Measurements from ENCODE around the gene ADAMTS4.

Gene ADAMTS4

GRCh38 chr1:161191971-161192370, 6.9 kb downstream of the ADAMTS4 start:
- peaks cover 12 to 18% of the 10 kb centered on the region in 2 donors for H3K4me1 ChIP-seq (ENCODE audit: control insufficient read depth in 1 of 2, insufficient read depth in 2 of 2, low read length in 2 of 2)
- peaks cover 17 to 18% of the 10 kb centered on the region in 2 donors for H3K36me3 ChIP-seq (ENCODE audit: control insufficient read depth in 1 of 2, insufficient read depth in 2 of 2, low read length in 2 of 2)
- H3K27ac ChIP-seq (ENCODE audit: low read length), result no peak overlapping the region
- H3K9me3 ChIP-seq (ENCODE audit: control insufficient read depth in 1 of 2, low read length in 2 of 2), result no peaks in the 10 kb centered on the region
- H3K27me3 ChIP-seq (ENCODE audit: low read depth, low read length), result no peaks in the 10 kb centered on the region
- H3K4me3 ChIP-seq (ENCODE audit: low read depth in 1 of 2, low read length in 2 of 2), result no peak overlapping the region

- Histone ChIP-seq H3K4me3 (ENCODE audit: low read depth in 1 of 2, low read length in 2 of 2) (no peak overlapping the region), H3K36me3 (ENCODE audit: control insufficient read depth in 1 of 2, insufficient read depth in 2 of 2, low read length in 2 of 2) (peaks cover 16 to 17% of the 10 kb centered on the region in 2 donors), H3K27me3 (ENCODE audit: low read depth, low read length) (no peaks in the 10 kb centered on the region), H3K4me1 (ENCODE audit: control insufficient read depth in 1 of 2, insufficient read depth in 2 of 2, low read length in 2 of 2) (peaks cover 11 to 16% of the 10 kb centered on the region in 2 donors), H3K27ac (ENCODE audit: low read length) (no peak overlapping the region), H3K9me3 (ENCODE audit: control insufficient read depth in 1 of 2, low read length in 2 of 2) (no peaks in the 10 kb centered on the region)
Measured at GRCh38 chr1:161190962-161191521, 7.8 kb downstream of the ADAMTS4 start.

- H3K4me1 ChIP-seq (ENCODE audit: control insufficient read depth in 1 of 2, insufficient read depth in 2 of 2, low read length in 2 of 2), result peaks cover 11 to 16% of the 10 kb centered on the region in 2 donors
Measured at GRCh38 chr1:161189036-161189435, 9.8 kb downstream of the ADAMTS4 start.

GRCh38 chr1:161188381-161188780, 10.5 kb downstream of the ADAMTS4 start:
- H3K27ac ChIP-seq (ENCODE audit: low read length), result no peak overlapping the region

More at GRCh38 chr1:161189036-161189435, 9.8 kb downstream of the ADAMTS4 start:
- Histone ChIP-seq H3K9me3 (ENCODE audit: control insufficient read depth in 1 of 2, low read length in 2 of 2) (no peaks in the 10 kb centered on the region), H3K4me3 (ENCODE audit: low read depth in 1 of 2, low read length in 2 of 2) (no peak overlapping the region), H3K27ac (ENCODE audit: low read length) (no peak overlapping the region), H3K36me3 (ENCODE audit: control insufficient read depth in 1 of 2, insufficient read depth in 2 of 2, low read length in 2 of 2) (peaks cover 11 to 12% of the 10 kb centered on the region in 2 donors), H3K27me3 (ENCODE audit: low read depth, low read length) (no peaks in the 10 kb centered on the region)

GRCh38 chr1:161187311-161187710, 11.5 kb downstream of the ADAMTS4 start:
- no peak overlapping the region for H3K4me3 ChIP-seq (ENCODE audit: low read depth in 1 of 2, low read length in 2 of 2)
- H3K27ac ChIP-seq (ENCODE audit: low read length), result no peak overlapping the region
- no peaks in the 10 kb centered on the region for H3K9me3 ChIP-seq (ENCODE audit: control insufficient read depth in 1 of 2, low read length in 2 of 2)
- peaks cover 0 to 8% of the 10 kb centered on the region in 2 donors for H3K4me1 ChIP-seq (ENCODE audit: control insufficient read depth in 1 of 2, insufficient read depth in 2 of 2, low read length in 2 of 2)
- H3K36me3 ChIP-seq (ENCODE audit: control insufficient read depth in 1 of 2, insufficient read depth in 2 of 2, low read length in 2 of 2), result peaks cover 11% of the 10 kb centered on the region in 2 donors
- no peaks in the 10 kb centered on the region for H3K27me3 ChIP-seq (ENCODE audit: low read depth, low read length)

More at GRCh38 chr1:161188381-161188780, 10.5 kb downstream of the ADAMTS4 start:
- Histone ChIP-seq H3K9me3 (ENCODE audit: control insufficient read depth in 1 of 2, low read length in 2 of 2) (no peaks in the 10 kb centered on the region), H3K27me3 (ENCODE audit: low read depth, low read length) (no peaks in the 10 kb centered on the region), H3K36me3 (ENCODE audit: control insufficient read depth in 1 of 2, insufficient read depth in 2 of 2, low read length in 2 of 2) (peaks cover 11 to 12% of the 10 kb centered on the region in 2 donors), H3K4me1 (ENCODE audit: control insufficient read depth in 1 of 2, insufficient read depth in 2 of 2, low read length in 2 of 2) (peaks cover 9 to 16% of the 10 kb centered on the region in 2 donors), H3K4me3 (ENCODE audit: low read depth in 1 of 2, low read length in 2 of 2) (no peak overlapping the region)

- no peaks in the 10 kb centered on the region for H3K9me3 ChIP-seq (ENCODE audit: control insufficient read depth in 1 of 2, low read length in 2 of 2)
- peaks cover 0 to 2% of the 10 kb centered on the region in 2 donors for H3K36me3 ChIP-seq (ENCODE audit: control insufficient read depth in 1 of 2, insufficient read depth in 2 of 2, low read length in 2 of 2)
- no peaks in the 10 kb centered on the region for H3K27me3 ChIP-seq (ENCODE audit: low read depth, low read length)
- peaks cover 0 to 8% of the 10 kb centered on the region in 2 donors for H3K4me1 ChIP-seq (ENCODE audit: control insufficient read depth in 1 of 2, insufficient read depth in 2 of 2, low read length in 2 of 2)
- H3K27ac ChIP-seq (ENCODE audit: low read length), result peak overlapping the region; percentile 82
- no peak overlapping the region for H3K4me3 ChIP-seq (ENCODE audit: low read depth in 1 of 2, low read length in 2 of 2)
Measured at GRCh38 chr1:161185732-161186311, 13.0 kb downstream of the ADAMTS4 start.

GRCh38 chr1:161185282-161185682, 13.6 kb downstream of the ADAMTS4 start:
- Histone ChIP-seq H3K36me3 (ENCODE audit: control insufficient read depth in 1 of 2, insufficient read depth in 2 of 2, low read length in 2 of 2) (no peaks in the 10 kb centered on the region), H3K27me3 (ENCODE audit: low read depth, low read length) (no peaks in the 10 kb centered on the region), H3K4me3 (ENCODE audit: low read depth in 1 of 2, low read length in 2 of 2) (no peak overlapping the region), H3K9me3 (ENCODE audit: control insufficient read depth in 1 of 2, low read length in 2 of 2) (no peaks in the 10 kb centered on the region), H3K27ac (ENCODE audit: low read length) (peak overlapping the region; percentile 82), H3K4me1 (ENCODE audit: control insufficient read depth in 1 of 2, insufficient read depth in 2 of 2, low read length in 2 of 2) (peaks cover 0 to 8% of the 10 kb centered on the region in 2 donors)

- Histone ChIP-seq H3K27ac (ENCODE audit: low read length) (no peak overlapping the region), H3K4me3 (ENCODE audit: low read depth in 1 of 2, low read length in 2 of 2) (no peak overlapping the region), H3K36me3 (ENCODE audit: control insufficient read depth in 1 of 2, insufficient read depth in 2 of 2, low read length in 2 of 2) (no peaks in the 10 kb centered on the region), H3K27me3 (ENCODE audit: low read depth, low read length) (no peaks in the 10 kb centered on the region), H3K9me3 (ENCODE audit: control insufficient read depth in 1 of 2, low read length in 2 of 2) (no peaks in the 10 kb centered on the region), H3K4me1 (ENCODE audit: control insufficient read depth in 1 of 2, insufficient read depth in 2 of 2, low read length in 2 of 2) (peaks cover 0 to 18% of the 10 kb centered on the region in 2 donors)
Measured at GRCh38 chr1:161182214-161182613, 16.6 kb downstream of the ADAMTS4 start.

GRCh38 chr1:161180639-161181038, 18.2 kb downstream of the ADAMTS4 start:
- H3K4me1 ChIP-seq (ENCODE audit: control insufficient read depth in 1 of 2, insufficient read depth in 2 of 2, low read length in 2 of 2), result peaks cover 12 to 17% of the 10 kb centered on the region in 2 donors

GRCh38 chr1:161179698-161180097, 19.2 kb downstream of the ADAMTS4 start:
- H3K4me3 ChIP-seq (ENCODE audit: low read depth in 1 of 2, low read length in 2 of 2), result no peak overlapping the region
- no peaks in the 10 kb centered on the region for H3K27me3 ChIP-seq (ENCODE audit: low read depth, low read length)
- no peaks in the 10 kb centered on the region for H3K9me3 ChIP-seq (ENCODE audit: control insufficient read depth in 1 of 2, low read length in 2 of 2)
- H3K4me1 ChIP-seq (ENCODE audit: control insufficient read depth in 1 of 2, insufficient read depth in 2 of 2, low read length in 2 of 2), result peaks cover 14 to 16% of the 10 kb centered on the region in 2 donors
- H3K27ac ChIP-seq (ENCODE audit: low read length), result no peak overlapping the region
- H3K36me3 ChIP-seq (ENCODE audit: control insufficient read depth in 1 of 2, insufficient read depth in 2 of 2, low read length in 2 of 2), result peaks cover 8 to 12% of the 10 kb centered on the region in 2 donors

More at GRCh38 chr1:161180639-161181038, 18.2 kb downstream of the ADAMTS4 start:
- H3K27ac ChIP-seq (ENCODE audit: low read length), result no peak overlapping the region
- no peak overlapping the region for H3K4me3 ChIP-seq (ENCODE audit: low read depth in 1 of 2, low read length in 2 of 2)
- peaks cover 0 to 2% of the 10 kb centered on the region in 2 donors for H3K36me3 ChIP-seq (ENCODE audit: control insufficient read depth in 1 of 2, insufficient read depth in 2 of 2, low read length in 2 of 2)
- no peaks in the 10 kb centered on the region for H3K9me3 ChIP-seq (ENCODE audit: control insufficient read depth in 1 of 2, low read length in 2 of 2)
- no peaks in the 10 kb centered on the region for H3K27me3 ChIP-seq (ENCODE audit: low read depth, low read length)

- peaks cover 18 to 21% of the 10 kb centered on the region in 2 donors for H3K4me1 ChIP-seq (ENCODE audit: control insufficient read depth in 1 of 2, insufficient read depth in 2 of 2, low read length in 2 of 2)
- peak overlapping the region; percentile 72 to 95 for H3K4me3 ChIP-seq (ENCODE audit: low read depth in 1 of 2, low read length in 2 of 2)
- H3K27me3 ChIP-seq (ENCODE audit: low read depth, low read length), result no peaks in the 10 kb centered on the region
- H3K27ac ChIP-seq (ENCODE audit: low read length), result peak overlapping the region; percentile 96
- H3K9me3 ChIP-seq (ENCODE audit: control insufficient read depth in 1 of 2, low read length in 2 of 2), result no peaks in the 10 kb centered on the region
- peaks cover 21 to 27% of the 10 kb centered on the region in 2 donors for H3K36me3 ChIP-seq (ENCODE audit: control insufficient read depth in 1 of 2, insufficient read depth in 2 of 2, low read length in 2 of 2)
Measured at GRCh38 chr1:161177936-161178244, 21.0 kb downstream of the ADAMTS4 start.
